ENCODE data around the gene SIRT1.

- TF ChIP-seq YY1 (IDR thresholded peaks at IDR 0.05; ENCODE audit: insufficient read depth, insufficient read length) (no peak), SUZ12 (IDR thresholded peaks at IDR 0.05; ENCODE audit: extremely low read depth, insufficient read depth, insufficient read length) (no peak), ZNF274 (IDR thresholded peaks at IDR 0.05; ENCODE audit: low read depth, low read length) (no peak)
Observed at GRCh38 chr10:67868132-67868531, 16.3 kb upstream of the SIRT1 start.

All from NT2/D1 (cell line).